SK-N-SH (cell line): ENCODE data around the gene DNAJC5.

Experiments used
- CTCF ChIP-seq: fragments of 200-600 bp; sonication (generic); IDR thresholded peaks from 2 replicates; pipeline ENCODE4 v1.6.1; 2017; ENCODE audit warnings: antibody characterized with exemption, mild to moderate bottlenecking, moderate library complexity
- EP300 ChIP-seq, 2 experiments: IDR thresholded peaks; 2 replicates each; pipeline versions ENCODE4 v1.4.0 to v1.6.1; 2012; ENCODE audit warnings: borderline replicate concordance in 1 of 2, low read depth in 1 of 2, low read length in 1 of 2
- EZH2phosphoT487 ChIP-seq: fragments of 200-600 bp; sonication (generic); IDR thresholded peaks from 2 replicates; pipeline ENCODE4 v1.6.1; 2017; ENCODE audit warnings: low read depth, mixed run types, mild to moderate bottlenecking, antibody characterized with exemption, moderate library complexity, borderline replicate concordance
- GABPA ChIP-seq: IDR thresholded peaks from 2 replicates; pipeline ENCODE4 v1.4.0; 2012; ENCODE audit warnings: low read depth, mild to moderate bottlenecking
- GATA2 ChIP-seq: sonication (generic); formaldehyde crosslinking; IDR thresholded peaks from 2 replicates; pipeline ENCODE4 v1.5.0; 2020; ENCODE audit warnings: mild to moderate bottlenecking, missing genetic modification reagents
- JUND ChIP-seq: IDR thresholded peaks from 2 replicates; pipeline ENCODE4 v1.4.0; 2012
- MAX ChIP-seq: IDR thresholded peaks from 2 replicates; pipeline ENCODE4 v1.4.0; 2012; ENCODE audit warnings: low read depth
- MXI1 ChIP-seq: IDR thresholded peaks from 2 replicates; pipeline ENCODE4 v1.6.1; 2012; ENCODE audit warnings: mild to moderate bottlenecking, low read depth, low read length, improper control_type of control experiment
- NFIC ChIP-seq: IDR thresholded peaks from 2 replicates; pipeline ENCODE4 v1.4.0; 2012; ENCODE audit warnings: borderline replicate concordance
- PBX3 ChIP-seq: IDR thresholded peaks from 2 replicates; pipeline ENCODE4; 2012
- POLR2AphosphoS5 ChIP-seq: IDR thresholded peaks from 2 replicates; pipeline ENCODE4 v1.6.1; 2012; ENCODE audit warnings: low read depth, low read length
- TAF1 ChIP-seq: IDR thresholded peaks from 2 replicates; pipeline ENCODE4 v1.6.1; 2012; ENCODE audit warnings: low read depth, mild to moderate bottlenecking, low read length, moderate library complexity, borderline replicate concordance
- TCF12 ChIP-seq: IDR thresholded peaks from 2 replicates; pipeline ENCODE4 v1.4.0; 2012
- YY1 ChIP-seq: IDR thresholded peaks from 2 replicates; pipeline ENCODE4 v1.4.0; 2012; ENCODE audit warnings: low read depth, mild to moderate bottlenecking

GRCh38 chr20:63908008-63908682, 13.2 kb downstream of the DNAJC5 start:
- TF ChIP-seq CTCF (no peak), TAF1 (no peak), YY1 (no peak), TCF12 (no peak), POLR2AphosphoS5 (no peak), EP300 (IDR thresholded peaks at IDR 0.05; ENCODE audit: borderline replicate concordance in 1 of 2, low read depth in 1 of 2, low read length in 1 of 2) (no peak), MAX (no peak), NFIC (no peak), EZH2phosphoT487 (no peak), GABPA (no peak), PBX3 (no peak), JUND (no peak), GATA2 (CRISPR knock-in tag) (no peak), MXI1 (no peak)
